ENCODE results near the gene DHX38.

DNA sequence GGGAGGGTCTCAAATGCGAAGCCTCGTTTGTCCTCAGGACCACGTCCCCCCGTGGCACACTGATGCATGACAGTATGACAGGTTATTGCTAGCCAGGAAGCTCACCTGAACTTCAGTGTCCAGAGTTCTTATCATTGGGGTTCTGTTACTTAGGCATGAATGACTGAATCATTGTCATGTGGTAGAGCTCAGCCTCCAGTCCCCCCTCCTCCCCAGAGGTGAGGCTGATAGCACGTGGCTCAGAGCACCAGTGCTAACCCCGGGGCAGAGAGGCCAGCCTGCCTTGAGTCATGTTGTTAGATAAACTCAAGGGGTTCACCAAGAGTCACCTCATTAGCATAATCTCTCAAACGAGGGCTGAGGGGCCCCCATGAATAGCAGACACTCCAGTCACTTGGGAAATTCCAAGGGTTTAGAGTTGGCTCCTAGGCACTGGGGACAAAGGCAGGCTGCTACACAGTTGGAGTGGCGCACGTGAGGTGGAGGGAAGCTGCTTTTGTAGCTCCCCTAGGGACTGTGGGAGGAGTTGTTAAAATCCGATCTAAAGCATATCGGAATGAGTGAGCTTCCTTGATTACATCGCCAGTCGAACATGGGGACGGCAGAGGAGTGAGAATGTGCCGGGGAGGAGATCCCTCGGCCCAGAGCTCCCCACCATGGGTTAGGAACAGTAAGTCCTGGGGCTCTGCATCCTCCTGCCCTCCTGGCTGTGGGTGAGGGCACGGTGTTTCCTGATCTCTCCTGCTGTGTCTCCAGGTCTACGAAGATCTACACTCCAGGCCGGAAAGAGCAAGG is 18.2 kb downstream of the DHX38 start:
- TF ChIP-seq TAF1 (IDR thresholded peaks at IDR 0.05; ENCODE audit: borderline replicate concordance, insufficient read depth, low read length) = no peak
- no peak for TF ChIP-seq SIN3A (IDR thresholded peaks at IDR 0.05; ENCODE audit: borderline replicate concordance, insufficient read depth, low read length)

Measured in PFSK-1 (cell line).